Activated T-cell treated with anti-CD3 and anti-CD28 coated beads for 48 hours (primary cell): Measurements from ENCODE around the gene ZNF555.
A peak's percentile ranks its signal among the peaks of the same experiment; 100 is the strongest.
"Not testable (repeated sequence)": the region's sequence is repeated elsewhere in the genome, so short reads cannot be mapped to it uniquely, and the experiment has no call there.

ENCODE experiments used
- DNase-seq: peaks from one replicate; pipeline ENCODE4 v3.0.0-alpha.2; 2020; ENCODE audit warnings: low read depth

ZNF555 gene

DNA sequence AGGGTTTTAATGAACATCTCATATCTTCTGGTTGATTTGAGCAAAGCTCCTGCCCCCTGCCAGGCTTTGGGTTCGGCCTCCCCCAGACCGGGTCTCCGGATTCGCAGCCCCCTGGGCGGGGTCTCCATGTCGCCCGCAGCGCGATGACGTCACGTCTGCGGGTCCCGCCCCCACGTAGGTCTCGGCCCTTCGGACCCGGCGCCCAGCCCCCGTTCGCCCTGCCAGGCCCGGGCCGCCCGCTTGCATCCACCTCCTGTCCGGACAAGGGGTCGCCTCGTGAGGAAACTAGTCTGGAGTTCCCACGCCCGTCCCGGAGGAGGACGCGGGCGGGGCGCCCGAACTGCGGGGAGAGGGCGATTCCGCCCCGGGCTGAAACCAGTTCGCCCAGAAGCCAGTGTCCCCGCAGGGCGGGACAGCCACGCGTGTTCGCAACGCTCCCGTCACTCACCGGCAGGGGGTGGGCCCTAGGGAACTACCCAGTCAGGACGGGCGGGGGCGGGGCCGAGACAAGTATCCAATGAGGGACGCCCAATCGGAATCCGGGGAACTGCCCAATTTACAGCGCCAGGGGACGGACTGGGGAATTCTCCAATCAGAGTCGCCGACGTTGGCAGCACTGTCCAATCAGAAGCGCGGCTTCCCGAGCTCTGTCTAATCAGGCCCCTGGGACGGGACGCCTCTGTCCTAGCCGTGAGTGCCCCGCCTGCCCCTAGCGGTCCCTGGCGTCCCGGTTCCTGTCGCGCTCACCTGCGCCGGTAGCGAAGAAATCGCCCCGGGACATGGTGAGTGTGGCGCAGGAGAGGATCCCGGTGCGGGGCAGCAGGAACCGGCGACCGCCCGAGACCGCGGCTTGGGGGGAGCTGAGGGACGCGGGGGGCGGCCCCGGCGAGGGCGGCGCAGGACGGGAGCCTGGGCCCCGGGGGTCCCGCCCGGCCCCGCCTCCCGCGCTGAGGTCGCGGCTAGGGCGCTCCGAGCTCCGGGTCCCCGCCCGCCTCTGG, at the start of gene ZNF555:
Gene ZNF555 (plus strand): TSS at position 682 of the 998 bp plus-strand sequence. CDS start 98 bp downstream, at position 780.
- DNase-seq = peak; percentile 92

GRCh38 chr19:2791876-2792275, 49.4 kb upstream of the ZNF555 start:
- DNase-seq = no peak

- DNase-seq = not testable (repeated sequence)
Measured at GRCh38 chr19:2792666-2793065, 48.6 kb upstream of the ZNF555 start.

GRCh38 chr19:2793126-2793525, 48.1 kb upstream of the ZNF555 start:
- DNase-seq = no peak

GRCh38 chr19:2793577-2793976, 47.7 kb upstream of the ZNF555 start:
- no peak for DNase-seq

GRCh38 chr19:2795827-2796658, 45.2 kb upstream of the ZNF555 start:
- DNase-seq = no peak

DNA sequence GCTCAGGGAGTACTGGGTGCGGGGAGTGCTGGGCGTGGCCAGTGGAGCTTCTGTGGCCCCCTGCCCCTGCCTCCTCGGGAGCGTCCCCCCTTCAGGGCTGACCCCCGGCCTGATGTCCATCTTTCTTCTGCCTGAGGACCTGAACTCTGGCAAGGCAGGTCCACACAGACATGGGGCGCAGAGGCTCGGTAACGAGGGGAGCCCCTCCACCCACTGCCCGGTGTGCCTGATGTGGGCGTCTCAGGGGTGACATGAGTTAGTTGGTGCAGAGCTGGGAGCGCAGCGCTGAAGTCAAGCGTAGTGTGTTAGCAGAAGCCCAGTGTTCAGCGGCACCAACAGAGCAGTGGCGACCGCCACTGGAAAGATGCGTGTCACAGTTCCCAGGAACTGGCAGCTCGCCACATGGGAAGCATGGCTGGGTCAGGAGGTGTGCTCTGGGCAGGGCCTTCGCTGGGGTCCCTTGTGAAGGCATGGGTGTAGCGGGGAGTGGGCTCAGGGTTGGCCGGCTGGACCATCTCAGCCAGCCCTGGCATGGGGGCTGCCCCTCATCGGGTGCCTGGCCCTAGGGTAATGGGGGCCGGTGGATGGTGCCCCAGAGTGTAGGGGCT, 44.5 kb upstream of the ZNF555 start:
- DNase-seq = no peak

DNA sequence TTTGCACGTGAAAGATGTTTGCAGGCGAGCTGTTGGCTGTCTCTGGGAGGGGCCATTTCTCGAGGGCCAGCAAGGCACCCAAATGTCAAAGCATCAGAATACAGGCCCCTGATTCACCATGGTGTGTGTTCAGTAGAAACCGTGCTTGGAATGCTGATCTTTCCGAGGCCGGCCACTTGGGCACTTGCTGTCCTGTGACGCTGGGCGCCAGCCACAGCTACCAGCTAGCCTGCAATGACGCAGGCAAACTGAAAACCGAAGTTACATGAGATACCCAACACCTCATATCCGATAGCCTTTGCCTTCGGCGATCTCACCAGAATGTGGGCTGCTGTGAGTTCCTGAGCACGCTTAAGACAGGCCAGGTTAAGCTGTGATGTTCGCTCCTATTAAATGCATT, 44.0 kb upstream of the ZNF555 start:
- DNase-seq = no peak

DNA sequence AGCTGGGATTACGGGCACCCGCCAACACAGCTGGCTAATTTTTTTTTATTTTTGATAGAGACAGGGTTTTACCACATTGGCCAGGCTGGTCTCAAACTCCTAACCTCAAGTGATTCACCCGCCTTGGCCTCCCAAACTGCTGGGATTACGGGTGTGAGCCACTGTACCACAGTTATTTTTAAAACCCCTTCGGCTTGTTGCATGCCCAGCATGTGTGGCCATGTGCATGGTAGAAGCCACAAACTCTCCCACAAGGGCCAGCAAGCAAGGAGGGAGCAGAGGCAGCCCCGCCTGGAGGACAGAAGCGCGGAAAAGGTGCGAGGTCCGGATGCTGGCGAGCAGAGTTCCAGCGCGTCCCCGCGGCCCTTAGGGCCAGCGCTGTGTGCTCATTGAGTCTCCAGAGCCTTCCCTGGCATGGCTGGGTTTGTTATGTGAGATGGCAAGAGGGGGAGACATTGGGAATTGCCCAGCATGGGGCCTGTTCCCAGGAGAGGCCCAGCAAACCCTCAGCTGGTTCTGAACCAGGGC, 43.1 kb upstream of the ZNF555 start:
- no peak for DNase-seq

GRCh38 chr19:2798733-2799132, 42.5 kb upstream of the ZNF555 start:
- no peak for DNase-seq

DNA sequence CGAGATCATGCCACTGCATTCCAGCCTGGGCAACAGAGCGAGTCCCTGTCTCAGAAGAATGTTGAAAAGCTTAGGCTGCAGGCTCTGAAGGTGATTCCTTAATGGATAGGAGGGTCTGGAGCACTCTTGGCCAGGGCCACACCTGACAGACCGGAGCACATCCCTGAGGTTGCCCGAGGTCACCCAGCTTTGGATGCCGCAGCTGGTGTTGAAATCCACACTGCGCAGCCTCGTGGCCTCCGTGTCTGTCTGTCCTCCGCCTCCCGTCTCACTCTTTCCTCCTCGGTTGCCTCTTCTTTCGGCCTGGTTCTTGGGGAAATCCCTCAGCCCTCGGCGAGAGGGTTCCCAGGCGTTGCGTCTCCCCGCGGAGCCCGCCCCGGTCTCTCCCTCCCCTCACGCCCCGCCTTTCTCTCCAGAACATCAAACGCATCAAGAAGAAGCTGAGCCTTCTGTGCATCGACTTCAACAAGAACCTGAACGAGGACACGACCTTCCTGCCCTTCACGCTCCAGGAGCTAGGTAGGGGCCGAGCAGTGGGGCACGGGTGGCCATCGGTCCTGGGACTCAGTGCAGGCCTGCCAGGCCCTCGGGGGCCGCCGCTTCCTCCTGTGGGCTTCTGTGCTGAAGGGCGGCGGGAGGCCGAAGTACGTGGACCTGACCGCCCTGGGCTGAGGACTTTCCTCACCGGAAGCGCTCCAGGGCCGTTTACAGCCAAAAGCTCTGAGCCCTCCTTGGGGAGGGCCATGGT, 41.8 kb upstream of the ZNF555 start:
- DNase-seq = no peak

- no peak for DNase-seq
Measured at GRCh38 chr19:2800506-2800905, 40.8 kb upstream of the ZNF555 start.

DNA sequence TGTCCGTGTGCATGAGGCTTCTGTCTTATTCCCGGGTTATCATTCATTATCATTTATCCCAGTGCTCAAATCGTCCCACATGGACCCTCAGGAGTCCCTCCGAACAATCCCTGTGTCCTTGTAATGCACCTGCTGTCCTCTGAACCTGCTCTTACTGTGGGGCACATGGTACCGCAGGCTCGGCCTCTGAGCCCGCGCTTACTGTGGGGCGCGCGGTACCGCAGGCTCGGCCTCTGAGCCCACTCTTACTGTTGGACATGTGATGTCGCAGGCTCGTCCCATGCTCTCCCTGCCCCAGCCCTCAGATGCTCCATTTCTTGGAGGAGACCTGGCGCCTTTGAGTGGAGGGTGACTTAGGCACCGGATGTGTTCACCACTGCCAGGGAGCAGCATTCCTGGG, 38.4 kb upstream of the ZNF555 start:
- DNase-seq = no peak

DNA sequence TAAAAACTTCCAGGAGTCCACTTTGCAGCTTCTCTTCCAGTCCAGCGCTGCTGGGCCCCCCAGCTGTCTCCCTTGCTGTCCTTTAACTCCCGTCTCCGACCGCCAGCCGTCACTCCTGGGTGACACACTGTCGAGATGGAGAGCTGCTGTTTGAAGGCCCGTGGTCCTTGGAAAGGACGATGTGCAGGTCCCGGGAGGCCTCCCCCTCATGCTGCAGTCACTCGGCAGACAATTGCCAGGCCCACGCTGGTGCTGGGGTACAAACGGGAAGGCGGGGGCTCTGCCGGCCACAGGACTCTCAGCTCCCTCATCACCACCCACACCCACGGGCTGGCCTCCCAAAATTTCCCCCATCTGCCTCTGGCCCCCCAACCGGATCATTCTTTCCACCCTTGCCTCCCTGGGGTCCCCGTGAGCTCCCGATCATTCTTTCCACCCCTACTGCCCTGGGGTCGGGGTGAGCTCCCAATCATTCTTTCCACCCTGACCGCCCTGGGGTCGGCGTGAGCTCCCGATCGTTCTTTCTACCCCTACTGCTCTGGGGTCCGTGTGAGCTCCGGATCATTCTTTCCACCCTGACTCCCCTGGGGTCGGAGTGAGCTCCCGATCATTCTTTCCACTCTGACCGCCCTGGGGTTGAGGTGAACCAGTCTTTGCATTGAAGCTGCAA, 37.7 kb upstream of the ZNF555 start:
- DNase-seq = no peak

- DNase-seq = no peak
Measured at GRCh38 chr19:2804156-2805004, 36.9 kb upstream of the ZNF555 start.

DNA sequence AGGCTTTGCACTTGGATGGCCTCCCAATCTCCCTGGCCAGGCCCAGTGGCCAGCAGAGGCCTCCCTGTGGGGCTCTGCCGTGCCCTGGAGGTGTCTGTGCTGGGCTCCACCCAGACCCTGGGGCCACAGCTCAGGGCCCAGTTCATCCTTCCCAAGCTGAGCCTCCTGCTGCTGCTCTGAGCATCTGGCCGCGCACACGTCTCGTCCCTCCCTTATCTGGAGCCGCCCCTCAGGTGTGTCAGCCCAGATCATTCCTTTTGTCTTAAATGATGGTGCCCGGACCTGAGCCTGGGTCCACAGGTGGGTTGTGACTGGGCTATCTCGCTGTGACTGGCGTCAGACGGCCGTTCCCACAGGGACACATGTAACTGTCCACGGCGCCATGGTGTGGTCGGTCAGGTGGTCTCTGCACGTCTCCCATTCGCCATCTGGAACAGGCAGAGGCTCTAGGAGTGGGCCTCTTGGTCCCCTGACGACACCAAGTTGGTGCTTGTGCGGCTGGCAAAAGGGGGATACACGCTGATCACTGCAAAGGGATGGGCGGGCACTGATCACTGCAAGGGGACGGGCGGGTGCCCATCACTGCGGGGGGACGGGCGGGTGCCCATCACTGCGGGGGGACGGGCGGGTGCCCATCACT, 35.9 kb upstream of the ZNF555 start:
- no peak for DNase-seq

DNA sequence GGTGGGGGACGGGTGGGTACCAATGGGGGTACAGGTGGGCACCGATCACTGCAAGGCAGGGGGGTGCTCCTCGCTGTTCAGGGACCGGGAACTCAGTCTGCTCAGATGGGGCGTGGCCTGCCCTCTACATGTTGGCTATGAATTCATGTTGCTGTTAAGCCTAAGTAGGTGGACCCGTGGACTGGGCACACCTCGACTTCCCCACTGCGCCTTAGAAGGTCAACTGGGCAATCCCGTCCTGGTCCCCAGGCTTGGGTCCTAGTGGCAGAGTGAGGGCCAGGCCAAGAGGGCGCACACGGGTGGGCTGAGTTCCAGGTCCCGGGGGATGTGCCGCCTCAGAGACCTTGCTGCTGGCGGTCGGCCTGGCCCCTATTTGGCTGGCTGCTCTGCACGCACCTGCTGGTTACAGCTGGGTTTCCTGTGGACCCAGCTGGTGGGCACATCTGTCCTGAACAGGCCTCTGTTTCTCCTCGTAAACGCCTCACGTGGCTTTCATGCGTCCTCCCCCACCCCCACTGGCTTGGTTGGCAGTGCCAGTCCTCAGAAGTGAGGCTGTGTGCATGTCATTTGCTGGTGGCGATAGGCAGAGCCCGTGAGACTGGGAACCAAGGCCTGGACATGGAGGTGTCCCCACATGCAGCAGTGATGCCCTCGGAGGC, 35.2 kb upstream of the ZNF555 start:
- DNase-seq = no peak

- no peak for DNase-seq
Measured at GRCh38 chr19:2806736-2807378, 34.4 kb upstream of the ZNF555 start.
